GM18517 (cell line): ENCODE data around the gene OGFOD3.
"Not testable (repeated sequence)": the region's sequence is repeated elsewhere in the genome, so short reads cannot be mapped to it uniquely, and the experiment has no call there.

Source experiments
- ATAC-seq: cut with Tn5 transposase; IDR thresholded peaks from one replicate; pipeline ENCODE4 v1.9.1; 2021; ENCODE audit warnings: mild to moderate bottlenecking, moderate library complexity; ENCODE audit not compliant: unreplicated experiment

Gene OGFOD3

GRCh38 chr17:82390015-82390859 is 28.1 kb downstream of the OGFOD3 start:
- no peak for ATAC-seq

GRCh38 chr17:82389379-82389778 is 29.0 kb downstream of the OGFOD3 start:
- no peak for ATAC-seq

- no peak for ATAC-seq
Measured at GRCh38 chr17:82388922-82389283, 29.5 kb downstream of the OGFOD3 start.

- ATAC-seq: no peak
Measured at GRCh38 chr17:82388223-82388921, 30.0 kb downstream of the OGFOD3 start.

- ATAC-seq: no peak
Measured at GRCh38 chr17:82387705-82388106, 30.7 kb downstream of the OGFOD3 start.

- no peak for ATAC-seq
Measured at GRCh38 chr17:82386881-82387704, 31.3 kb downstream of the OGFOD3 start.

- ATAC-seq: no peak
Measured at GRCh38 chr17:82386255-82386831, 32.0 kb downstream of the OGFOD3 start.

- ATAC-seq: no peak
Measured at GRCh38 chr17:82385559-82386254, 32.7 kb downstream of the OGFOD3 start.

- ATAC-seq: no peak
Measured at GRCh38 chr17:82384730-82385481, 33.5 kb downstream of the OGFOD3 start.

- no peak for ATAC-seq
Measured at GRCh38 chr17:82384051-82384729, 34.2 kb downstream of the OGFOD3 start.

- no peak for ATAC-seq
Measured at GRCh38 chr17:82383411-82383810, 35.0 kb downstream of the OGFOD3 start.

GRCh38 chr17:82382933-82383255 is 35.5 kb downstream of the OGFOD3 start:
- no peak for ATAC-seq

- ATAC-seq: not testable (repeated sequence)
Measured at GRCh38 chr17:82382220-82382932, 36.0 kb downstream of the OGFOD3 start.

- ATAC-seq: not testable (repeated sequence)
Measured at GRCh38 chr17:82381703-82382009, 36.7 kb downstream of the OGFOD3 start.

GRCh38 chr17:82380860-82381702 is 37.3 kb downstream of the OGFOD3 start:
- ATAC-seq: no peak

- ATAC-seq: no peak
Measured at GRCh38 chr17:82378741-82379021, 39.7 kb downstream of the OGFOD3 start.

- no peak for ATAC-seq
Measured at GRCh38 chr17:82377924-82378740, 40.3 kb downstream of the OGFOD3 start.
